Erythroblast (primary cell): ENCODE measurements around the gene SRP14.
"Not testable (repeated sequence)": the region's sequence is repeated elsewhere in the genome, so short reads cannot be mapped to it uniquely, and the experiment has no call there.

Experiments
- DNase-seq, 2 experiments: peaks; one replicate each; lab custom pipeline; 2025; lab: John Stamatoyannopoulos, UW
- GATA1 ChIP-seq: IDR thresholded peaks from 2 replicates; pipeline ENCODE4 v1.6.1; 2011; ENCODE audit warnings: low read depth, mild to moderate bottlenecking, control low read depth, low read length, moderate library complexity
- POLR2A ChIP-seq: IDR thresholded peaks from 2 replicates; pipeline ENCODE4 v1.6.1; 2011; ENCODE audit warnings: mild to moderate bottlenecking, low read length

SRP14 gene, protein sequence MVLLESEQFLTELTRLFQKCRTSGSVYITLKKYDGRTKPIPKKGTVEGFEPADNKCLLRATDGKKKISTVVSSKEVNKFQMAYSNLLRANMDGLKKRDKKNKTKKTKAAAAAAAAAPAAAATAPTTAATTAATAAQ

DNA sequence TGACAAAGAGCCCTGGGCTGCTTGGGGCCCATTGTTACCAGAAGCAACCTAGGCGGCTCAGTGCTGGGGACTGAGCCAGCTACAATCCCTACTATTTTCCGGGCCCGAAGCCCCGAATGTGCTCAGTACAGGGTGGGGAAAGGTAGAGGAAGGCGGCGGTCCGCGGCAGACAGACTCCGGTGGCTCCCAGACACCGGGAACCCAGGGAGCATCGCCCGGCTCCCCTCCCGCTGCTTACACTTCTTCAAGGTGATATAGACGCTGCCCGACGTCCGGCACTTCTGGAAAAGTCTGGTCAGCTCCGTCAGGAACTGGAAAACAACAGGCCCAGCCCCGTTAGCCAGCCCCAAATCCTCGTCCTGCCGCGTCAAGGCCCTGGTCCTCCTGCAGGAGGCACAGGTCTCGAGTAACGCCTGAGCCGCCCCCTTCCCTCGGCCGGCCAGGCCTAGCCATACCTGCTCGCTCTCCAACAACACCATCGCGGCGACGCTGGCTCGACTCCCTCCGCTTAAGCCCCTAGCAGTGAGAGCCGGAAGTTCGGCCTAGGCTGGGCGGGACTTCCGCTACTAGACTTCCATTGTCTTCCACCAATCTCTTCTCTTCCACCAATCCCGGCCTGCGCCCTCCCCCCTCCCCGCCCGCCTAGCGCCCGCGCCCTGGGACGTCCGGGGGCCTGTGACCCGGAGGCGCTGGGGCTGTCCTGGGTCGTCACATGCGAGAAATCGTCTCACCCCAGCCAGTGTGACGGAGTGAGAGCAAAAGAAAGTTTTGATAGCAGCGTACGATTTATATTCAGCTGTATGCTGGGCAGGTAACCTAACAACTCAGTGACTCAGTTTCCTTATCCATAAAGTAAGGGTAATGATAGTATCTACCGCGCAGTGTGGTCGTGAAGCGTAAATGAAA lies at the start of gene SRP14:
Gene SRP14, minus strand, starts transcription at position 544 of the 906 bp plus-strand sequence. Its CDS starts 65 bp downstream, at position 479.
- peak; percentile 93 for DNase-seq
- no peak for TF ChIP-seq GATA1
- TF ChIP-seq POLR2A = peak; percentile 86

- TF ChIP-seq GATA1 (no peak), POLR2A (no peak)
- no peak for DNase-seq
These were observed 49.3 kb upstream of the SRP14 start for GRCh38 chr15:40087991-40088928.

DNA sequence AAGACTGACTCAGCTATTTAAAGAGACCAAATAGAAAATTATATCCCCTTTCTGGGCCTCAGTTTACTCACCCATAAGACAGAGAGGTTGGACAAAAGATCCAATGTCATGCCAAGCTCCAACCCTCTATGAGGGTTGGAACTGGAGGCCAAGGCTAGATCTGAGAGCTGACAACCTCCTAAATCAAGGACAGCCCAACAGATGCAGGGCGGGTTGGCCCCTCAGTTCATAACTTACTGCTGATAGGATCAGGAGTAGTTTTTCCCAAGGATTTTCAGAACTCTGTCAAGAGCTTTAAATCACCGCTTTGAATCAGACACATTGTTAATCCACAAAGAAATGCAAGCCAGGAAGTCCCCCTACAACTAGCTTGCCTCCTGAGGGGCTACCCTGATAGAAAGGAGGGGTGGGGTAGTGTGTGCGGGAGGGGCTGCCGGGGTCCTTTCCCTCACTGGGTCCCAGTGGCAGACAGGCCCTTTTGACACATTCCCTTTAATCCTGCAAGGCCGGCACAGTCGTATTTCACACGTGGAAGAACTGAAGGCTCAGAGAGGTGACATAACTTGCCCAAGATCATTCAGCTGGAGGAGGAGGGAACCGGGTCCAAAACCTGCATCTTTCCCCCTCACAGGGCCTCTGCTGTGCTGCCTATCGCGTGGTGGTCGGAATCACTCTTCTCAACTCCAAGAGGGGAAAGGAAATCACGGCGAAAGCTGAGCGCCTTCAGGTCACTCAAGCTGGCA lies 48.3 kb upstream of the SRP14 start:
- TF ChIP-seq GATA1 (no peak), POLR2A (no peak)
- DNase-seq = no peak

- DNase-seq = peak; percentile 71 to 84
- TF ChIP-seq GATA1 (no peak), POLR2A (no peak)
These were observed 46.3 kb upstream of the SRP14 start for GRCh38 chr15:40085266-40085665.

- no peak for TF ChIP-seq POLR2A
- TF ChIP-seq GATA1 = no peak
These were observed 45.7 kb upstream of the SRP14 start for GRCh38 chr15:40084650-40085049.

DNA sequence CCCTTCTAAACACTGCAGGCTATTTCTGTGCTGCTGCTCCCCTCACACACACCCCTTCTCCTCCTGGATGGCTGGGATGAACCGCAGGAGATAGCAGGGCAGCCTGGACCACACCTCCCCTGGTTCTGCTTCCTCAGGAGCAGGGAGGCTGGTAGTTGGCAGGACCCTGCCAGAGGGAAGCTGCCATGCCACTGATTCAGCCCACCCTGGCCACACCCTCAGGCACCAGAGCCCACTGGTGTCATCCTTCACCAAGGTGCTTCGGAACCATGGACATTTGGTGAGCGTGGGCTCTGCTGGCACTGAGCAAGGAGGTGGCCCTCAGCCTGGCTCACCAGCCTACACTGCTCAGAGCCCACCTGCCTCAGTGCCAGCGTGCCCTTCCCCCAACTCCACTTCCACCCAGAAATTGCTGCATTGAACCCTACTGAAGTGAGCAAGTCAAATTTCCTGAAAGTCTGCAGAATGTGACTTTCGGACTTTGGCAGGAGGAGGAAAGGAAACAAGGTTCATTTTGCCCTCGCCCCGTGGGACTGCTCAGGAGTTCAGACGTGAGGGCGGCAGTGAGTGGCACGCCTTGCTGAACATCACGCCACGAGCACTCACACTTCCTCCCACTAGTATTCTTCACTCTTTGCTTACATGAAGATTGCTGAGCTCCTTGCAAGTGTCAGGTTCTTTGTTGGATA lies 43.4 kb upstream of the SRP14 start:
- TF ChIP-seq POLR2A (no peak), GATA1 (no peak)

More at GRCh38 chr15:40084650-40085049, 45.7 kb upstream of the SRP14 start:
- DNase-seq = peak in 1 of 2 experiments; percentile 32

DNA sequence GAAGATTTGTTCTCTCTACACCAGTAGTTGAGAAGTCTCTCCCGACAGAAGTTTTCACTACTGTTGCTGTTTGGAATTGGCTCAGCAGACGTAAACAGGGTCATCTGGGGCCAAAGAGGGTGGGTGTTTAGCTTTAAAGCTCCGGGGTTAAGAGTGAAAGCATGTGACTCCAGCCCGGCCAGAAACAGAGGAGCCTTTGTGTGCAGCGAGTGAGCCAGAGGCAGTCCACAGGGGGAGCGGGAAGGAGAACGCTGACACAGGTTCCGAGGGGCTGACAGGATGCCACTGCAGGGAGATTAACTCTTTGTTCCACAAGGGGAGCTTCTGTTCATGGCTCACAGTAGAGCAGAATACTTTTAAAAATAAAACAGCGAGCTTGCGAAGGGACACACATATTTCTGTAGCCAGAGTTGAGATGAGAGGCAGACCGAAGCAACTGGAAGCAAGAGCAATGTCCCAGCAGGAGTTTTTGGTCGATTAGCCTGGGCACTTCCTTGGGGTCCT lies 42.8 kb upstream of the SRP14 start:
- TF ChIP-seq POLR2A (no peak), GATA1 (no peak)
- DNase-seq = peak; percentile 73 to 76

More for the DNA sequence above, 43.4 kb upstream of the SRP14 start:
- no peak for DNase-seq

GRCh38 chr15:40080847-40081246 lies 41.9 kb upstream of the SRP14 start:
- DNase-seq = peak; percentile 59 to 79
- no peak for TF ChIP-seq GATA1

DNA sequence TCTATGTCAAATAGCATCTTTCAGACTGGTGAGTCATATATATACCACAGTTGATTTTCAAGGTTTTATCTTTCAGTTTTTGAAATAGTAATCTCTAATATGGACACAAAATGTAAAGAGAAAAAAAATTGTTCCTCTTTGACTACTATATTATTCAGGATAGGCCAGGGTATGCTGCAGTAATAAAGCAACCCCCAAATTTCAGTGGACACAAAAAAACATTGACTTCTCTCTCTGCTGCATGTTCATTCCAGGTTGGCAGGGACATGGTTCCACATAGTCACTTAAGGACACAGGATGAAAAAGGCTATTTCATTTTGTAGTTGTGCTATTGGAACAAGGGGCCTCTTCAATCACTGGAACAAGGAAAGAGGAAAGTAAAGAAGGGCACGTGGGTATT lies 41.1 kb upstream of the SRP14 start:
- TF ChIP-seq POLR2A (no peak), GATA1 (no peak)
- peak in 1 of 2 experiments; percentile 30 for DNase-seq

- TF ChIP-seq POLR2A (no peak), GATA1 (no peak)
- no peak for DNase-seq
These were observed 40.5 kb upstream of the SRP14 start for GRCh38 chr15:40079456-40079855.

GRCh38 chr15:40075298-40076044 lies 36.5 kb upstream of the SRP14 start:
- no peak for DNase-seq
- TF ChIP-seq POLR2A (no peak), GATA1 (no peak)

DNA sequence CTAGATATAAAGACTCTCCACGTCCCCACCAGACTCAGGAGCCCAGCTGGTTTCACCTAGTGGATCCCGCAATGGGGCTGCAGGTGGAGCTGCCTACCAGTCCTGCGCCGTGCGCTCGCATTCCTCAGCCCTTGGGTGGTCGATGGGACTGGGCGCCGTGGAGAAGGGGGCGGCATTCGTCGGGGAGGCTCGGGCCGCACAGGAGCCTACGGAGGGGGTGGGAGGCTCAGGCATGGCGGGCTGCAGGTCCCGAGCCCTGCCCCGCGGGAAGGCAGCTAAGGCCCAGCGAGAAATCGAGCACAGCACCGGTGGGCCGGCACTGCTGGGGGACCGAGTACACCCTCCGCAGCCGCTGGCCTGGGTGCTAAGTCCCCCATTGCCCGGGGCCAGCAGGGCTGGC lies 35.7 kb upstream of the SRP14 start:
- not testable (repeated sequence) for DNase-seq

DNA sequence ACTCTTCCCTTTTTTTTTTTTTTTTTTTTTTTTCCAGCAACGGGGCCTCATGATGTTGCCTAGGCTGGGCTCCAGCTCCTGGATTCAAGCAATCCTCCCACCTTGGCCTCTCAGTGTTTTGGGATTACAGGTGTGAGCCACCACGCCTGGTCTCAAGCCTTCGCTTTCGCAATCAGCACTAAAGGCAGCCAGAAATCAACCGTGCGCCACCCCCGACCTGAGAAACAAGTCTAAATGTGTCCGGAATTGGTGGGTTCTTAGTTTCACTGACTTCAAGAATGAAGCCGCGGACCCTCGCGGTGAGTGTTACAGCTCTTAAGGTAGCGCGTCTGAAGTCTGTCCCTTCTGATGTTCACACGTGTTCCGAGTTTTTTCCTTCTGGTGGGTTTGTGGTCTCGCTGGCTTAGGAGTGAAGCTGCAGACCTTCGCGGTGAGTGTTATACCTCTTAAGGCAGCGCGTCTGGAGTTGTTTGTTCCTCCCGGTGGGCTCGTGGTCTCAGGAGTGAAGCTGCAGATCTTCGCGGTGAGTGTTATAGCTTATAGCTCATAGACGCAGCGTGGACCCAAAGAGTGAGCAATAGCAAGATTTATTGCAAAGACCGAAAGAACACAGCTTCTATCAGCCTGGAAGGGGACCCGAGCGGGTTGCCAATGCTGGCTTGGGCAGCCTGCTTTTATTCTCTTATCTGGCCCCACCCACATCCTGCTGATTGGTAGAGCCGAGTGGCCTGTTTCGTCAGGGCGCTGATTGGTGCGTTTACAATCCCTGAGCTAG lies 34.9 kb upstream of the SRP14 start:
- DNase-seq = not testable (repeated sequence)
